GM12878 (cell line): ENCODE results near the gene IVD. TPM values are rescaled to one million over a fixed set of nuclear protein-coding genes. Genes with fewer than 3 reads are reported as not detected.

Experiments used
- ATAC-seq: fragments of 200-7000 bp; cut with Tn5 transposase; 3 replicates; pipeline ENCODE4 v1.9.1; 2020; ENCODE audit warnings: mild to moderate bottlenecking, moderate library complexity
- BruUV-seq: library from RNA; stranded (reverse); fragments of 400-500 nt; replicated peaks from 2 replicates; lab custom pipeline; 2021; lab: Mats Ljungman, UMichigan
- CTCF ChIA-PET: fragments of 300-600 bp; sonication (Branson Sonifier 250); formaldehyde crosslinking; extraction: SDS; loops from one replicate; lab custom pipeline; 2021; ENCODE audit warnings: inconsistent platforms; lab: Yijun Ruan, JAX
- POLR2A ChIA-PET: fragments of 350-600 bp; formaldehyde crosslinking; extraction: SDS; loops from one replicate; lab custom pipeline; 2021; ENCODE audit warnings: inconsistent platforms; lab: Charles Lee
- RAD21 ChIA-PET: fragments of 300-600 bp; sonication (Branson Sonifier 250); formaldehyde crosslinking; loops from one replicate; lab custom pipeline; 2023; ENCODE audit warnings: antibody characterized with exemption; ENCODE audit not compliant: unreplicated experiment; lab: Charles Lee
- SMC1A ChIA-PET: fragments of 300-600 bp; sonication (Branson Sonifier 250); formaldehyde crosslinking; loops from one replicate; lab custom pipeline; 2023; ENCODE audit not compliant: unreplicated experiment, uncharacterized antibody; lab: Charles Lee
- DNase-seq: peaks from one replicate; pipeline ENCODE4 v3.0.0-alpha.2; 2011; ENCODE audit warnings: low read depth, low spot score
- FAIRE-seq: peaks from 3 replicates; lab custom pipeline; 2011; peaks lifted over from hg19 to GRCh38; lab: Jason Lieb, UNC
- H2AFZ ChIP-seq: 2 replicates; pipeline ENCODE4 v1.6.0; 2011; ENCODE audit warnings: low read depth, low read length, control low read depth; ENCODE audit not compliant: control insufficient read depth
- H3K27ac ChIP-seq: 2 replicates; pipeline ENCODE4 v1.5.1; 2011; ENCODE audit warnings: control low read depth; ENCODE audit not compliant: control insufficient read depth, insufficient read depth
- H3K27me3 ChIP-seq, 2 experiments: replicated peaks in 1 of 2; 2 replicates each; pipeline versions ENCODE4 v1.6.0 to v1.6.1; 2011; ENCODE audit warnings: low read length in 1 of 2; ENCODE audit not compliant: control insufficient read depth in 2 of 2, insufficient read depth in 2 of 2
- H3K36me3 ChIP-seq, 2 experiments: 2 replicates each; pipeline ENCODE4 v1.5.1; 2011; ENCODE audit warnings: low read length in 1 of 2; ENCODE audit not compliant: control insufficient read depth in 2 of 2, insufficient read depth in 2 of 2
- H3K4me1 ChIP-seq: 2 replicates; pipeline ENCODE4 v1.6.1; 2011; ENCODE audit warnings: mild to moderate bottlenecking, low read length, moderate library complexity, mixed read lengths; ENCODE audit not compliant: control insufficient read depth, insufficient read depth
- H3K4me2 ChIP-seq: 2 replicates; pipeline ENCODE4 v1.6.0; 2011; ENCODE audit warnings: control low read depth; ENCODE audit not compliant: control insufficient read depth, insufficient read depth
- H3K4me3 ChIP-seq: fragments of 200-600 bp; sonication (generic); 2 replicates; pipeline ENCODE4 v1.5.1; 2016
- H3K79me2 ChIP-seq: 2 replicates; pipeline ENCODE4 v1.6.0; 2011; ENCODE audit warnings: low read length; ENCODE audit not compliant: control insufficient read depth, insufficient read depth
- H3K9ac ChIP-seq: 2 replicates; pipeline ENCODE4 v1.8.0; 2011; ENCODE audit warnings: low read length, control low read depth, mixed read lengths; ENCODE audit not compliant: control insufficient read depth, insufficient read depth
- H3K9me3 ChIP-seq: replicated peaks from 3 replicates; pipeline ENCODE4 v1.5.1; 2011; ENCODE audit warnings: mild to moderate bottlenecking, low read length; ENCODE audit not compliant: control insufficient read depth, insufficient read depth
- H4K20me1 ChIP-seq: 2 replicates; pipeline ENCODE4 v1.6.0; 2011; ENCODE audit not compliant: control insufficient read depth, insufficient read depth
- ATF2 ChIP-seq: IDR thresholded peaks from 2 replicates; pipeline ENCODE4 v1.6.1; 2012; ENCODE audit warnings: low read length, inconsistent platforms
- BHLHE40 ChIP-seq, 2 experiments: fragments of 450-650 bp in 1 of 2; IDR thresholded peaks; 2 replicates each; pipeline ENCODE4 v1.6.1; 2011 to 2017; ENCODE audit warnings: low read depth in 2 of 2, borderline replicate concordance in 1 of 2, improper control_type of control experiment in 1 of 2, low read length in 1 of 2, mild to moderate bottlenecking in 1 of 2
- HDAC2 ChIP-seq: fragments of 200-600 bp; sonication (generic); IDR thresholded peaks from 2 replicates; pipeline ENCODE4 v1.6.1; 2017
- JUND ChIP-seq: IDR thresholded peaks from 2 replicates; pipeline ENCODE4 v1.6.1; 2012; ENCODE audit warnings: low read depth, mild to moderate bottlenecking, low read length, improper control_type of control experiment, moderate library complexity
- MXI1 ChIP-seq: fragments of 150-350 bp; IDR thresholded peaks from 2 replicates; pipeline ENCODE4 v1.6.1; 2011; ENCODE audit warnings: low read depth, mild to moderate bottlenecking, inconsistent platforms, low read length, improper control_type of control experiment
- RELA ChIP-seq: fragments of 450-650 bp; IDR thresholded peaks from 2 replicates; pipeline ENCODE4 v1.8.0; 2014; ENCODE audit warnings: borderline replicate concordance; ENCODE audit not compliant: partially characterized antibody
- RELB ChIP-seq: fragments of 450-650 bp; IDR thresholded peaks from 2 replicates; pipeline ENCODE4 v1.6.1; 2017; ENCODE audit warnings: low read depth, mild to moderate bottlenecking, moderate library complexity
- SPI1 ChIP-seq: IDR thresholded peaks from 2 replicates; pipeline ENCODE4 v1.6.1; 2011; ENCODE audit warnings: low read depth, mild to moderate bottlenecking, low read length, moderate library complexity, borderline replicate concordance; ENCODE audit not compliant: insufficient read depth
- SUPT20H ChIP-seq: IDR thresholded peaks from 2 replicates; pipeline ENCODE4 v1.6.1; 2011; ENCODE audit warnings: low read depth, mild to moderate bottlenecking, low read length, moderate library complexity, borderline replicate concordance; ENCODE audit not compliant: control insufficient read depth
- ZNF622 ChIP-seq: fragments of 450-650 bp; IDR thresholded peaks from 2 replicates; pipeline ENCODE4 v1.6.1; 2017; ENCODE audit warnings: mild to moderate bottlenecking, inconsistent platforms
- WGBS: methylation state at CpG from one replicate; pipeline ENCODE4 v1.1.6; 2016; ENCODE audit warnings: low lambda C conversion rate; ENCODE audit not compliant: insufficient replicate concordance, insufficient coverage; ENCODE audit errors: missing lambda C conversion rate; 5-methylcytosine and 5-hydroxymethylcytosine counted together
- in situ Hi-C: fragments of 300-500 bp; cut with MboI; formaldehyde crosslinking; loops from 9 replicates; pipeline ENCODE4 v1.14.3; 2018; ENCODE audit warnings: mixed read lengths
- intact Hi-C: fragments of 100-400 bp; cut with micrococcal nuclease; formaldehyde crosslinking; loops from one replicate; pipeline ENCODE4 v1.14.2; 2022; ENCODE audit not compliant: unreplicated experiment
- polyA plus RNA-seq, 11 experiments: library from polyadenylated mRNA; depleted of rRNA in 4 of 11; unstranded in 6 of 11; stranded (reverse) in 5 of 11; fragments of >200 nt; fragmentation: Nextera tagmentation in 4 of 11; fragmentation: Illumina TruSeq in 1 of 11; extraction: Ambion mirVana in 4 of 11; extraction: Trizol in 1 of 11; gene quantifications; 1 replicate in 1 of 11; 2 replicates in 10 of 11; pipeline versions ENCODE4 v1.2.1 to v1.2.3, GENCODE V29; 2011 to 2016; ENCODE audit warnings: inconsistent platforms in 2 of 11, missing spikeins in 2 of 11, low read depth in 1 of 11
- total RNA-seq, 4 experiments: library from RNA; depleted of rRNA in 3 of 4; stranded (reverse); fragments of >200 nt in 3 of 4; fragmentation: Illumina TruSeq in 1 of 4; extraction: Trizol in 1 of 4; gene quantifications; 2 replicates each; pipeline versions ENCODE4 v1.2.1 to v1.2.3, GENCODE V29; 2013 to 2021

Gene IVD
- total and polyA plus RNA-seq, 10 of the 15 experiments (the other 5 are each of a cell fraction or from before 2014, with no cell fraction given): 5.3 to 59.8 (median 45.7) TPM

- no peak for ATAC-seq
- WGBS: 30% methylated on average over 12 of the region's 12 CpGs
- H3K79me2 ChIP-seq: peaks cover 20% of the 10 kb centered on the region
- H3K27me3 ChIP-seq: peaks cover 16 to 36% of the 10 kb centered on the region in 2 experiments
- in situ Hi-C loops (no loop called here), intact Hi-C loops (no loop called here)
- H4K20me1 ChIP-seq: peaks cover 14% of the 10 kb centered on the region
- no peak overlapping the region for H3K4me3 ChIP-seq
- H3K27ac ChIP-seq: no peak overlapping the region
- POLR2A ChIA-PET: no interaction called here
- TF ChIP-seq RELA (no peak), MXI1 (no peak), SUPT20H (no peak), ATF2 (no peak), SPI1 (no peak), BHLHE40 (IDR thresholded peaks at IDR 0.05; ENCODE audit: borderline replicate concordance in 1 of 2, low read depth in 2 of 2, low read length in 1 of 2) (no peak), HDAC2 (no peak), JUND (no peak), ZNF622 (no peak), RELB (no peak)
- SMC1A ChIA-PET: interaction anchor here (1.3 kb wide), 1 partner anchor 69 kb away, joined by 3 read pairs; no protein-coding TSS in a partner anchor
- FAIRE-seq: no peak
- no peak overlapping the region for H3K4me2 ChIP-seq
- no peaks in the 10 kb centered on the region for H3K36me3 ChIP-seq
- H3K4me1 ChIP-seq: peaks cover 19% of the 10 kb centered on the region
- CTCF ChIA-PET: interaction anchor here (1.5 kb wide), 1 partner anchor 38 kb away, joined by 4 read pairs; no protein-coding TSS in a partner anchor
- H3K9me3 ChIP-seq: no peaks in the 10 kb centered on the region
- RAD21 ChIA-PET: no interaction called here
- H3K9ac ChIP-seq: no peak overlapping the region
- no TSS peak for BruUV-seq
- DNase-seq: no peak
- no peak overlapping the region for H2AFZ ChIP-seq
Observed at GRCh38 chr15:40438712-40439111, 33.1 kb downstream of the IVD start.
